Hepatocyte (in vitro differentiated cells): ENCODE results near the gene CYTH1.

Experiments
- EZH2phosphoT487 ChIP-seq: fragments of 200-600 bp; sonication (generic); IDR thresholded peaks from one replicate; pipeline ENCODE4 v1.6.1; 2018; ENCODE audit warnings: antibody characterized with exemption, mild to moderate bottlenecking, low read depth, moderate library complexity; ENCODE audit not compliant: unreplicated experiment, severe bottlenecking
- TF ChIP-seq, protein P1 (sequence below): fragments of 200-600 bp; sonication (generic); IDR thresholded peaks from 2 replicates; pipeline ENCODE4 v1.5.1; 2016; ENCODE audit warnings: antibody characterized with exemption, mild to moderate bottlenecking; ENCODE audit not compliant: poor library complexity

GRCh38 chr17:78819402-78819801, 37.3 kb upstream of the CYTH1 start:
- TF ChIP-seq, protein P1, sequence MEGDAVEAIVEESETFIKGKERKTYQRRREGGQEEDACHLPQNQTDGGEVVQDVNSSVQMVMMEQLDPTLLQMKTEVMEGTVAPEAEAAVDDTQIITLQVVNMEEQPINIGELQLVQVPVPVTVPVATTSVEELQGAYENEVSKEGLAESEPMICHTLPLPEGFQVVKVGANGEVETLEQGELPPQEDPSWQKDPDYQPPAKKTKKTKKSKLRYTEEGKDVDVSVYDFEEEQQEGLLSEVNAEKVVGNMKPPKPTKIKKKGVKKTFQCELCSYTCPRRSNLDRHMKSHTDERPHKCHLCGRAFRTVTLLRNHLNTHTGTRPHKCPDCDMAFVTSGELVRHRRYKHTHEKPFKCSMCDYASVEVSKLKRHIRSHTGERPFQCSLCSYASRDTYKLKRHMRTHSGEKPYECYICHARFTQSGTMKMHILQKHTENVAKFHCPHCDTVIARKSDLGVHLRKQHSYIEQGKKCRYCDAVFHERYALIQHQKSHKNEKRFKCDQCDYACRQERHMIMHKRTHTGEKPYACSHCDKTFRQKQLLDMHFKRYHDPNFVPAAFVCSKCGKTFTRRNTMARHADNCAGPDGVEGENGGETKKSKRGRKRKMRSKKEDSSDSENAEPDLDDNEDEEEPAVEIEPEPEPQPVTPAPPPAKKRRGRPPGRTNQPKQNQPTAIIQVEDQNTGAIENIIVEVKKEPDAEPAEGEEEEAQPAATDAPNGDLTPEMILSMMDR, result no peak
- no peak for TF ChIP-seq EZH2phosphoT487
